ENCODE data around the gene CCDC190.
"Not testable (repeated sequence)": the region's sequence is repeated elsewhere in the genome, so short reads cannot be mapped to it uniquely, and the experiment has no call there.

CCDC190 gene

GRCh38 chr1:162861101-162861500 is at the start of gene CCDC190:
TSS of gene CCDC190 (minus strand) at chr1:162861175. CDS start at chr1:162859646, 1,529 bp downstream.
- DNase-seq, result no peak

- no peak for DNase-seq
Measured at GRCh38 chr1:162910161-162910560, 49.2 kb upstream of the CCDC190 start.

GRCh38 chr1:162908780-162909179 is 47.8 kb upstream of the CCDC190 start:
- DNase-seq, result no peak

GRCh38 chr1:162908236-162908635 is 47.3 kb upstream of the CCDC190 start:
- DNase-seq, result no peak

GRCh38 chr1:162906485-162906884 is 45.5 kb upstream of the CCDC190 start:
- no peak for DNase-seq

GRCh38 chr1:162905174-162906158 is 44.5 kb upstream of the CCDC190 start:
- DNase-seq, result no peak

GRCh38 chr1:162904579-162904978 is 43.6 kb upstream of the CCDC190 start:
- DNase-seq, result no peak

GRCh38 chr1:162904023-162904422 is 43.0 kb upstream of the CCDC190 start:
- DNase-seq, result no peak

- DNase-seq, result no peak
Measured at GRCh38 chr1:162903246-162903645, 42.3 kb upstream of the CCDC190 start.

- no peak for DNase-seq
Measured at GRCh38 chr1:162902416-162902815, 41.4 kb upstream of the CCDC190 start.

- DNase-seq, result no peak
Measured at GRCh38 chr1:162901243-162901642, 40.3 kb upstream of the CCDC190 start.

- no peak for DNase-seq
Measured at GRCh38 chr1:162899422-162900146, 38.6 kb upstream of the CCDC190 start.

- no peak for DNase-seq
Measured at GRCh38 chr1:162893612-162893908, 32.6 kb upstream of the CCDC190 start.

- DNase-seq, result no peak
Measured at GRCh38 chr1:162892906-162893611, 32.1 kb upstream of the CCDC190 start.

- no peak for DNase-seq
Measured at GRCh38 chr1:162889989-162890388, 29.0 kb upstream of the CCDC190 start.

- DNase-seq, result no peak
Measured at GRCh38 chr1:162886705-162887104, 25.7 kb upstream of the CCDC190 start.

GRCh38 chr1:162885265-162885664 is 24.3 kb upstream of the CCDC190 start:
- no peak for DNase-seq

GRCh38 chr1:162884831-162885230 is 23.9 kb upstream of the CCDC190 start:
- DNase-seq, result no peak

- DNase-seq, result no peak
Measured at GRCh38 chr1:162882248-162882674, 21.3 kb upstream of the CCDC190 start.

- DNase-seq, result no peak
Measured at GRCh38 chr1:162881590-162881989, 20.6 kb upstream of the CCDC190 start.

GRCh38 chr1:162880617-162881016 is 19.6 kb upstream of the CCDC190 start:
- not testable (repeated sequence) for DNase-seq

GRCh38 chr1:162878000-162878596 is 17.1 kb upstream of the CCDC190 start:
- DNase-seq, result no peak

GRCh38 chr1:162877412-162877811 is 16.4 kb upstream of the CCDC190 start:
- DNase-seq, result no peak

All from activated T-cell treated with anti-CD3 and anti-CD28 coated beads for 4 hours (primary cell).